CD1c-positive myeloid dendritic cell (primary cell): ENCODE measurements around the gene LIN7B.

Source experiments
- DNase-seq: peaks from one replicate; pipeline ENCODE4 v3.0.0-alpha.2; 2016; ENCODE audit errors: extremely low spot score

The LIN7B gene

DNA sequence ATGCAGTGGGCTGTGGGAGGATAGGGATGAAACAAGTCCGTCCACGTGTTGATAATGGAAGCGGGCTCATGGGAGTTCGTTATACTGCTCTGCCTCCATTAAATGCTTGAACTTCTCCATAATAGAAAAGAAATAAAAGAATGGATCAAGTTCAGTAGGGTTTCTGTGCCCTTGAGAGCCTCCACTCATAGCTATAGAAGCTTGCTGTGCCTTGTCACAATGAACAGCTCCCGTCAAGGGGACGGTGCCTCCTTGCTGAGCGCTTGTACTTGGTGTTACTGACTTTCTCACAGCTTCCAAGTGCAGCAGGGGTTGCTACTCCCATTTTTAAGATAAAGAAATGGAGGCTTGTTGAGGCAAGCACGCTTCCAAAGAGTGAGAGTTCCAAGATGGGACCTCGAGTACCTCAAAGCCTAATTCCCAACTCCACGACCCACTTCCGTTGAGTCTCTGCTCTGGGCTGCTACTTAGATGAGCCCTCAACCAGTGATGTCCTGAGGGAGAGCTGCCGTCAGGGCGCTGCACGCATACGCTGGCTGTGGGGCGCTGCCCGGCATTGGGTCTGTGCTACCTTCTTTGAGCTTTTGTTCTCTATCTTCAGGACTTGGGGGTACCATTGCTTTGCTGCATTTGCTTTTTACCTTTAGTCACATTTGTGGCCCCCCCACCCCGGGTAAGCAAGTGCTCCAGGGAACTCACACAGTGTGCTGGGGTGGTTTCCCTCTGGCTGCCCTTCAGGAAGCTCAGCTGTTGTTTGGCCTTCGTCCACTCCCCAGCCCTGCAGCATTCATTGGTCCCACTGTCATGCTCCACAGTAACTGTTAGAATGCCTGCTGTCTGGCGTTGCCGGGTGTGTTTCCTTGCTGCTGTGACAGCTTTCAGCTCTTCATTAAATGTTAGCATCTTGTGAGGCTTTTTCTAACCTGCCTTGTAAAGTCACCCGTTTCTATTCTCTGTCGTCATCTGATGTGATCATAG lies 19.4 kb upstream of the LIN7B start:
- DNase-seq = no peak

- peak; percentile 82 for DNase-seq
Observed at GRCh38 chr19:49097453-49098288, 16.5 kb upstream of the LIN7B start.

GRCh38 chr19:49098795-49099194 lies 15.4 kb upstream of the LIN7B start:
- DNase-seq = no peak

- no peak for DNase-seq
Observed at GRCh38 chr19:49101160-49101559, 13.0 kb upstream of the LIN7B start.

- no peak for DNase-seq
Observed at GRCh38 chr19:49102303-49102702, 11.9 kb upstream of the LIN7B start.

DNA sequence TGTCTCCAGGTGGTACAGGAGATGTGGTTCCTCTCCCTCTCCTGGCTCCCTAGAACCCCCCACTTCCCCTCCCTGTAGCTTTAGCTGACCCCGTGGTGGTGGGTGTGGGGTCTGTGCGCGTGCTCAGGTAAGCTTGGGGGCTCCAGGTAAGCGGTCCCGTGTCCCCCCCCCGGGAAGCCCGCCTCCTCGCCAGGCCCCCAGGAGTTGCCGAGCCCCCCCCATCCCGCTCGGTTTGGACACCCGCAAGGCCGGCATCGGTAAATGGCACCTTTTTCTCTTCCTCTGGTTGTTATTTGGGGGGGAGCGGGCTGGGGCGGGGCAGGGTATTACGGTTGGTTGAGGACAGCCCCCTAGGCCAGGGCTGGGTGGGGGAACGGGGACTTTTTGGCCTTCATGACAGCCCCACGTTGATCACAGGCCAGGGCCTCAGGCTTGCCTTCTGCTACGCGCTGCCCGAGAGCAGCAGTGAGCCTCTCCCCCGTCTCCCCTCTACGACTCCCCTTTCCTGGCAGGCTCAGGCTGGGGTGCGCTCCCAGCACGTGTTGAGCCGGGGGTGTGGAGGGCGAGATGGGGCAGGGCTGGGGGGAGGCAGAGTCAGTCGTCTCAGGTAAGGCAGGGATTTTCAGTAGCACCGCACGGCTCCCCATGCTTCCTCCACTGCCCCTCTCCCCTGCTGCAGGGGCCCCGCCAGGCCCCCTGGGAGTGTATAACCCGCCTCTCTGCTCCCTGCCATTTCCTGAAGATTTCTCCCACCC lies 10.7 kb upstream of the LIN7B start:
- no peak for DNase-seq

DNA sequence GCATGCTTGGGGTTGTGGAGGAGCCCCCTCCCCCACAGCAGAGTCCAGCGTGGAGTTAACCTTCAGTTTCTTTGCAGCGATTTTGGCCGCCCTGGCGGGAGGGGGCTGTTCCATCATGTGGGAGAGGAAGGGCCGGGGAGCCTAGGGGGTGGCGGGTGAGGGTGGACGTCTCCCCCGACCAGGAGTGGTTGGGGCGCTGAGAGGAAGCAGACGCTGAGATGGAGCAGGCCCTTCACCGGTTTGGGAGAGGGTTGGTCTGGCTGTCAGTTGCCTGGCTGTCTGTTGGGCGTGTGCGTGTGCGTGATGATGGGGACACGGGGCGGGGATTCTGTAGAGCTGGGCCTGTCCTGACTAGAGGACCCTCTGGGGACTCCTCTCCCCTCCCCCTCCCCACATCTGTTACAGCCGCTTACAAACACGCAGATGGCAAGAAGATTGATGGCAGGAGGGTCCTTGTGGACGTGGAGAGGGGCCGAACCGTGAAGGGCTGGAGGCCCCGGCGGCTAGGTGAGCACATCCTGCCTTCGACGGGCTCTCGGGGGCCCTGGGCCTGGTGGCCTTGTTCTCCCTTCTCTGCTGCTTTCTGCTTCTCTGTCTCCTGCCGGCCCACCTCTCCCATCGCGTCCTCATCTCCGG lies 9.8 kb upstream of the LIN7B start:
- DNase-seq = no peak

GRCh38 chr19:49106648-49107135 lies 7.5 kb upstream of the LIN7B start:
- peak; percentile 51 for DNase-seq

DNA sequence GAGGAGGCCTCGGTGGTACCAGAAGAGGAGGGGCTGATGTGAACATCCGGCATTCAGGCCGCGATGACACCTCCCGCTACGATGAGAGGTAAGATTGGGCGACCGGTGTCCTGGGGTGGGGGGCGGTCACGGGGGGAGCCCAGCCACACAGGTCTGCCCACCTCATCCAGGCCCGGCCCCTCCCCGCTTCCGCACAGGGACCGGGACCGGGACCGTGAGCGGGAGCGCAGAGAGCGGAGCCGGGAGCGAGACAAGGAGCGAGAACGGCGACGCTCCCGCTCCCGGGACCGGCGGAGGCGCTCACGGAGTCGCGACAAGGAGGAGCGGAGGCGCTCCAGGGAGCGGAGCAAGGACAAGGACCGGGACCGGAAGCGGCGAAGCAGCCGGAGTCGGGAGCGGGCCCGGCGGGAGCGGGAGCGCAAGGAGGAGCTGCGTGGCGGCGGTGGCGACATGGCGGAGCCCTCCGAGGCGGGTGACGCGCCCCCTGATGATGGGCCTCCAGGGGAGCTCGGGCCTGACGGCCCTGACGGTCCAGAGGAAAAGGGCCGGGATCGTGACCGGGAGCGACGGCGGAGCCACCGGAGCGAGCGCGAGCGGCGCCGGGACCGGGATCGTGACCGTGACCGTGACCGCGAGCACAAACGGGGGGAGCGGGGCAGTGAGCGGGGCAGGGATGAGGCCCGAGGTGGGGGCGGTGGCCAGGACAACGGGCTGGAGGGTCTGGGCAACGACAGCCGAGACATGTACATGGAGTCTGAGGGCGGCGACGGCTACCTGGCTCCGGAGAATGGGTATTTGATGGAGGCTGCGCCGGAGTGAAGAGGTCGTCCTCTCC lies 6.3 kb upstream of the LIN7B start:
- DNase-seq = no peak

DNA sequence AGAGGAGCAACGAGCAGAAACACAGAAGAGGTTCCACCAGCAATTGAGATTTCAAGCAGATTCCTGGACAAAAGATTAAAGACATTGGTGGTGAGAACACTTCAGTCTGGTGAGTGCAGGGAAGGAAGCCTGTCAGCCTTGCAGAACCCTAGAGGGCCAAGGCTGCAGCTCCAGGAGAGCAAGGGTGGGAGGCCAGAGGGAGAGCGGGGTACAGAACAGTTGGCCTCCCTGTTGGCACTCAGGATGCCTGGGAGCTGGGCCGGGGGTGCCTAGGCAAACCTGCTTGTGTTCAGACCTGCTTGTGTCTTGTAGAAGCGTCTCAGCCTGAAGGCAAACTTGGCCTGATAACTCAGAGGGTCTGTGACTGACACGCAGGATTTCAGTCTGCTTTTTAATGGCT lies 5.1 kb upstream of the LIN7B start:
- no peak for DNase-seq

- no peak for DNase-seq
Observed at GRCh38 chr19:49109569-49110233, 4.5 kb upstream of the LIN7B start.

GRCh38 chr19:49110567-49110966 lies 3.6 kb upstream of the LIN7B start:
- no peak for DNase-seq

- peak; percentile 12 for DNase-seq
Observed at GRCh38 chr19:49111218-49111998, 2.8 kb upstream of the LIN7B start.

GRCh38 chr19:49114630-49115363 lies 627 bp downstream of the LIN7B start:
- peak; percentile 60 for DNase-seq

DNA sequence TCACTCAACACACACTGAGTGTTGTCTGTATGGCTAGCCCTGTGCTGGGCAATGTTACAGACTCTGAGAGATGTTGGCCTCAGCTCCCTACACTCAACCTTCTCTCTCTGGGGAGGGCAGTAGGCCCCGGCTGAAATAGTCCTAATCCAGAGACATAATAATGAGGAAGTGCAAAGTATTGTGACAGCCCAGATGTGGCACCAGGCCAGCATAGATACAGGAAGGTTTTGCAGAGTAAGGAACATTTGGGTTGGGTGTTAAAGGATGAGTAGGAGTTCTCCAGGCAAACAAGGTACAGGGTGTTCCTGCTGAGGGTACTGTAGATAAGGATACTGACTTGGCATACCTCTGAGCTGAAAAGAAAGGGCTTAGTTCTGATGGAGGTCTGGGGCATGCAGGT lies 2.4 kb downstream of the LIN7B start:
- peak; percentile 87 for DNase-seq

DNA sequence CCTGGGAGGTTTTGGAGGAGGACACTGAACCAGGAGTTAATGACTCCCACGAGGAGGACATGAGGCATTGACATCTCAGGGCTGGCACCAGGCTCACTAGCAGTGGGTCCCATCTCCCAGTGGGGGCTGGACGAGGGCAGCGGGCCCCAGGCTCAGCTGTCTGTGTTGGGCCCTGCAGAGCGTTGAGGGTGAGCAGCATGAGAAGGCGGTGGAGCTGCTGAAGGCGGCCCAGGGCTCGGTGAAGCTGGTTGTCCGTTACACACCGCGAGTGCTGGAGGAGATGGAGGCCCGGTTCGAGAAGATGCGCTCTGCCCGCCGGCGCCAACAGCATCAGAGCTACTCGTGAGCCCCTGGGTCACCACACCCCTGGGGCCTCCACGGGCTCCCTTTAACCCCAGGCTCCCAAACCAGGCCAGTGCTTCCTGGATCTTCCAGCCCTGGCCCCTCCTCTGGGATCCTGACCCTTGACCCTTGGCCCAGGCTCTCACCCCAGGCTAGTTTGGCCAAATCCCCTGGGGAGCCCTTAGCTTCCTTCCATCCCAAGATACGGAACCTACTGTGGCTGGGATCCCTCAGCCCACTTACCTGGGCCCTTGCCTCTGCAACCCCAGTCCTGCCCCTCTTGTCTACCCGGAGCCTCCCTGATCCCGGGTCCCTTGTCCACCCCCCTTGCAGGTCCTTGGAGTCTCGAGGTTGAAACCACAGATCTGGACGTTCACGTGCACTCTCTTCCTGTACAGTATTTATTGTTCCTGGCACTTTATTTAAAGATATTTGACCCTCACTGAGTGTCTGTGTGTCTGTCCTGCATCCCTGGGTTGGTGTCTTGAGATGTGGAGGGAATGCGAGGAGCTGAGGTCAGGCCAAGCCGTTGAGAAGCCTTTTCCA lies 3.8 kb downstream of the LIN7B start:
- DNase-seq = no peak
